Cardiac fibroblast (primary cell): ENCODE measurements around the gene PCDH9.

Experiments used
- DNase-seq, 2 donors: peaks; one replicate each; pipeline versions ENCODE4 v3.0.0 to v3.0.0-alpha.2; 2010; ENCODE audit warnings: low read depth in 2 of 2
- H3K4me3 ChIP-seq, 2 donors: replicated peaks in 1 of 2; 1 replicate in 1 of 2; 2 replicates in 1 of 2; pipeline ENCODE4 v1.5.1; 2011; ENCODE audit warnings: low read depth in 2 of 2, low read length in 2 of 2, mild to moderate bottlenecking in 2 of 2, moderate library complexity in 1 of 2
- TF ChIP-seq, protein P1 (sequence below): IDR thresholded peaks from one replicate; pipeline ENCODE4 v1.5.1; 2011; ENCODE audit warnings: low read depth, mild to moderate bottlenecking, low read length, inconsistent platforms

Gene PCDH9

DNA sequence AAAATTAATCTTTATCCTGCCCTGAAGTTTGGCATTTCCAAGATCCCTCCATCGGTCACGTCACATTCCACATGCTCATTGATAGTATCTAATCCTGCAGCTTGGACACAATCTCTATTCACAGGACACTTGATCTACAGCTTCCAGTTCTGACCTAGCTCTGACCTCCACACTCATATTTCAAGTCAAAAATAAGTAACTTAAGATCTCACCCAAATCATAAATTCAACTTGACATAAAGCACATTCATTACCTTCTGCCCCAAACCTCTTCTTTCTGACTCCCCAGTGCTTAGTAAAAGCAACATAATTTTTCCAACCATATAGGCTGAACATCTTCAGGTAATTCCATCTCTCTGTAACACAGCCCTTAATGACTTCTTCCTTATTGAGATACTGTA lies 880.2 kb downstream of the PCDH9 start:
- no peak overlapping the region for H3K4me3 ChIP-seq
- no peak for DNase-seq
- TF ChIP-seq, protein P1, sequence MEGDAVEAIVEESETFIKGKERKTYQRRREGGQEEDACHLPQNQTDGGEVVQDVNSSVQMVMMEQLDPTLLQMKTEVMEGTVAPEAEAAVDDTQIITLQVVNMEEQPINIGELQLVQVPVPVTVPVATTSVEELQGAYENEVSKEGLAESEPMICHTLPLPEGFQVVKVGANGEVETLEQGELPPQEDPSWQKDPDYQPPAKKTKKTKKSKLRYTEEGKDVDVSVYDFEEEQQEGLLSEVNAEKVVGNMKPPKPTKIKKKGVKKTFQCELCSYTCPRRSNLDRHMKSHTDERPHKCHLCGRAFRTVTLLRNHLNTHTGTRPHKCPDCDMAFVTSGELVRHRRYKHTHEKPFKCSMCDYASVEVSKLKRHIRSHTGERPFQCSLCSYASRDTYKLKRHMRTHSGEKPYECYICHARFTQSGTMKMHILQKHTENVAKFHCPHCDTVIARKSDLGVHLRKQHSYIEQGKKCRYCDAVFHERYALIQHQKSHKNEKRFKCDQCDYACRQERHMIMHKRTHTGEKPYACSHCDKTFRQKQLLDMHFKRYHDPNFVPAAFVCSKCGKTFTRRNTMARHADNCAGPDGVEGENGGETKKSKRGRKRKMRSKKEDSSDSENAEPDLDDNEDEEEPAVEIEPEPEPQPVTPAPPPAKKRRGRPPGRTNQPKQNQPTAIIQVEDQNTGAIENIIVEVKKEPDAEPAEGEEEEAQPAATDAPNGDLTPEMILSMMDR, result no peak

DNA sequence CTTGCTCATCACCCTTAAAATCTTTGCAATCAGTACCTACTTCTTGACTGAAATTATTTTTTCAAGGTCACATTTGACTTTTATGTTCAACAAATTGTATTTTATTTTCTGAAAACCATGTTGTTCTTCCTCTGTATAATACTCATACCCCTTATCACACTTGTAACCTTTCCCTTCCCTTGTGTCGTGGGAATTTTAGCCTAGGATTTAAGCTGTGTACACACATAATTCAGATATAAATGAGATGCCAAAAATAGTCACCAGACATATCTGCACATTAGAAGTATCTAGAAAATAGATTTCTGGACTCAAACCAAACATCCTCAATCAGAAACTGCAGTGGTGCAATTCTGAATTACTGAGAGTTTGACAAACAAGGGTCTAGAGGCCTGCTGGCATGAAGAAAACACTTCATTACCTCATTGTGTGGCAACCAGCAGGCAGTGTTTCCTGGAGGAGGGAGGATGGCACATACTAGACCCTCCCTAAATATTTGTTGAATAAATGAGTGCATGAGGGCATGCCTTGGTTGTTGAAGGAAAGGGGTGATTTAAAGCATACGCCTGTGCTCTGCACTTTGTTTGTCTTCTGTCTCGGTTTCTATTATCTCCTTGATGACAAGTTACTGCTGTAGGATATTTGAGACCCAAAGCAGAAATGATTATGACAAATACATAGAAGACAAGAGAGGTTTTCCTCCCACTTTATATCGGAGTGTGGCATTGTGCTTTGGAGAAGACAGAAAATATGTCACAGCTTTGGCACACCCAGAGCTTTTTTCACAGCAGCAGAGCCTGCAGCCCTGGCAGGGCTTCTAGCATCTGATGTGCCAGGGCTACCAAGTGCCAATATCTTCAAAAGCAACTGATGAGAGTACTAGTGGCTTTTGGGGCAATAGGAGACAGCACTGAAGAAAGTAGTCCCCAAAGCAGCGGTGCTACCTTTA lies 881.1 kb downstream of the PCDH9 start:
- no peak overlapping the region for H3K4me3 ChIP-seq
- TF ChIP-seq, protein P1, result no peak
- DNase-seq, result peak in 1 of 2 donors; percentile 73

DNA sequence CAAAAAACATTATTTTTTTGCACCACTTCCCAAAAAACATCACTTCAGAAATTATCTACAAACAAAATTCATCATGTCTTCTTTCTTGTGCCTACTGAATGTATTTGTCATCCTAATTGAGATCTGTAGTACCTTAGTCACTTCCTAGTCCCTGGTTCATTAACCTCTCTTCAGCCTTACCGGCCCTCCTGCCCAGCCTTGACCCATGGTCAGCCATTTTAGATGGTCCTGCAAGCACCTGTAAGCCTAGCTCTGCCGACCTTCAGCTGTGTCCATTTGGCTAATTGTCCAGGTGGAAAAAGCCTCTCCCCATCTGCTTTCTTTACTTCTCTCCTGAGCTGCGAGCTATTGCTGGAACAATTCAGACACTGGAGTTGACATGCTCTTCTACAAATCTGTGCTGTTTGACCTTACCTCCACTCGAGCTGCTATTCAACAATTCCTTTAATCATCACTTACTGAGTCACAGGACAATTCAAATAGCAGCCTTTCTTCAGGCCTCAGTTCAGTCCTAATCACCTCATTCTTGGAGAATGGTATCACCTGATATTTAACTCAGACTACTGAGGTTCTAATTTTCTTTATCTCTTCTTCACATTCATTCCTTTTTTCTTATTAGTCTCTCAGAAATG lies 882.5 kb downstream of the PCDH9 start:
- DNase-seq, result peak in 1 of 2 donors; percentile 21
- H3K4me3 ChIP-seq, result no peak overlapping the region
- TF ChIP-seq, protein P1, result no peak

DNA sequence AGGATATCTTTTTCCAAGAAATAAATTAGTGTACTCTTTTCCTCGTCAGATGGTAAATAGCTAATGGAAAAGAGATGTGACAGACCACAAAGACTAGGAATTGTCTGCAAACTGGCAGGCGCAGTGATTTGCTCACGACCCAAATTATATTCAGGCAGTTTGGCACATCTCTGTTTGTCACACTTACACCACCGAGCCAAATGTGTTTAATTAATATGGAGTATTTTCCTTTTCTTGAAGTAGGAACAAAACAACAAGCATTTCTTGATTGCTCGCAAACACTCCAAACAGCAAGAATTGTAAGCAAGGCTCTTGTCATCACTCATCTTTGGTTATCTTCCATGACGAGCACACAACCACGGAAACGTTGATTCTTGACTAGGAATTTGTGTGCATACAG lies 884.2 kb downstream of the PCDH9 start:
- TF ChIP-seq, protein P1, result no peak
- no peak overlapping the region for H3K4me3 ChIP-seq
- DNase-seq, result no peak

DNA sequence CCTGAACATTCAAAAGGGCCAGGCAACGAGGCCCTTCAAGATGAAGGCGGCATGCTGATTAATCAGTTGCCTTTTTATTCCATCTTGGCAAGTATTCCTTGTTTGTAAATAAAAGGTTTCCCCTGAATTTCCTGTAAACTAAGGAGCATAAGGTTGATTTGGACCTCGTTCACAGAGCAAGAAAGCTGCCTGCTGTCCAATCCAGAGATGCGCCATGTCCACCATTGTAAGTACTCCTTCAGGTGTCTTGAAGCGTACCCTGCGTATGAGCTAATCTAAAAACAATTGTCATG lies 884.7 kb downstream of the PCDH9 start:
- TF ChIP-seq, protein P1, result no peak
- no peak overlapping the region for H3K4me3 ChIP-seq
- no peak for DNase-seq

DNA sequence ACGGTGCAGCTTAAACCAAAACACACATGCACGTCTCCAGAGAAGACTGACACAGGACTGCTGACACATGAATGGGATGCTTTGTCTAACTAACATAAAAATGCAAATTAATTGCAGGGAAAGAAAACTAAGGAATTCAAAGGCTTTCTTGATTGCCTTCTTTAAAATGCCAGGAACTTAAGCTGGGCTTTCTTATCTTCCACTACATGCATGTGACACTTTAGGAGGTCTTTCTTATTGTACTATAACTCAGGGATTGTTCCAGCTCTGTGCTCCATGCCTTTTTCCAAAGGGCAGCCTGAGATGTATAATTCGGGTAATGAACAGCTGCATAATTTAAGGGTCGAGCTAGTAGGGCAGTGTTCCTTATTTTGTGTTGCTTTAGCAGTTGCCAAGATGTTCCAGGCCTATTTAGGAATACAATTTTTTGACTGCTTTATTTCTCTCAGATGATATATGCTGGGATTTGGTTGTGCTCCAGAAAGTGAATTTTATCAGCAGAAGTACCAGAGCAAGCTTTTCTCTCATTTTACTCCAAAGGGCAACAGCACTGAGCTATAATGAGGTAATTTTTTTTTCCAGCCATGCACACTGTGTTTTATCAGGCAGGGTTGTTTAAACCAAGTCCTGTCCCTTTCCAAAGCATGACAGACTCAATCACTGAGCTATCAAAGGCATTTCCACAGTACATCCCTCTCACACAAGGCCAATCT lies 885.2 kb downstream of the PCDH9 start:
- H3K4me3 ChIP-seq, result no peak overlapping the region
- TF ChIP-seq, protein P1, result no peak
- DNase-seq, result no peak
